ENCODE measurements around the gene HS6ST3. TPM values are rescaled to one million over a fixed set of nuclear protein-coding genes. Genes with fewer than 3 reads are reported as not detected.

The HS6ST3 gene
- total and polyA plus RNA-seq, 2 of the 13 experiments (the other 11 are each of a cell fraction or from before 2014, with no cell fraction given): not detected

DNA sequence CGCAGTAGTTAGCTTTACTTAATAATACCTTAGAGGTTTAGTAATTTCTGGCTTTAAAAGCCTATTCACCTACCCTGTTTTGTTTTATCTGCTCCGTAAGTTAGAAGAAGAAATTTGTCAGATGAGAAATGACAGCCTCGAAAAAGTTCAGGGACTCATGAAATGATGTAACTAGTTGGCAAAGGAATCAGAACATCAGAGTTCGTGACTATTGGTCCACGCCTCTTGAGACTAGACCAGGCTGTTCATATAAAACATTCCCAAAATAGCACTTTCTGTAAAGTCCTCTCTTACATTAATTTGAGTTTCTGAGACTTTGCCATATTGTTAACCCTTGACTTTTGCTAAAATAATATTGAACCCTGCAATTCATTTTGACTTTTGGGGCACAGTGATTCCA, 92.0 kb downstream of the HS6ST3 start:
- WGBS (ENCODE audit: low lambda C conversion rate): 9% methylated on average over 5 of the region's 5 CpGs
- no peak for FAIRE-seq

More for the DNA sequence above, 92.0 kb downstream of the HS6ST3 start:
- CTCF ChIA-PET (ENCODE audit: low intra/inter-chr PET ratio, low total read pairs): no interaction called here
- Histone ChIP-seq H3K79me2 (ENCODE audit: insufficient read depth, low read length) (no peaks in the 10 kb centered on the region), H3K9ac (ENCODE audit: insufficient read depth, low read depth, low read length) (no peak overlapping the region), H3K36me3 (replicated peaks in 1 of 2; ENCODE audit: control insufficient read depth in 1 of 2, insufficient read depth in 2 of 2, low read length in 2 of 2) (no peaks in the 10 kb centered on the region), H3K9me3 (ENCODE audit: low read length) (no peaks in the 10 kb centered on the region), H3K27ac (ENCODE audit: extremely low read length, insufficient read depth, low read length) (no peak overlapping the region), H3K27me3 (ENCODE audit: control insufficient read depth in 1 of 2, insufficient read depth in 2 of 2, low read length in 2 of 2) (no peaks in the 10 kb centered on the region), H2AFZ (ENCODE audit: low read length) (no peak overlapping the region), H3K4me2 (ENCODE audit: low read depth, low read length) (no peak overlapping the region), H3K4me3 (replicated peaks in 1 of 3; ENCODE audit: insufficient read depth in 1 of 3, low read depth in 2 of 3, low read length in 3 of 3) (no peak overlapping the region), H3K4me1 (ENCODE audit: insufficient read depth, low read length) (no peaks in the 10 kb centered on the region), H4K20me1 (ENCODE audit: insufficient read depth, low read length) (no peaks in the 10 kb centered on the region)
- intact Hi-C loops (cut with micrococcal nuclease; ENCODE audit: unreplicated experiment) (no loop called here), in situ Hi-C loops (cut with HindIII; ENCODE audit: extremely low pct_ligation_motif_present, low pct_unique_long_range_greater_than_20kb) (no loop called here)
- TF ChIP-seq, protein P1, sequence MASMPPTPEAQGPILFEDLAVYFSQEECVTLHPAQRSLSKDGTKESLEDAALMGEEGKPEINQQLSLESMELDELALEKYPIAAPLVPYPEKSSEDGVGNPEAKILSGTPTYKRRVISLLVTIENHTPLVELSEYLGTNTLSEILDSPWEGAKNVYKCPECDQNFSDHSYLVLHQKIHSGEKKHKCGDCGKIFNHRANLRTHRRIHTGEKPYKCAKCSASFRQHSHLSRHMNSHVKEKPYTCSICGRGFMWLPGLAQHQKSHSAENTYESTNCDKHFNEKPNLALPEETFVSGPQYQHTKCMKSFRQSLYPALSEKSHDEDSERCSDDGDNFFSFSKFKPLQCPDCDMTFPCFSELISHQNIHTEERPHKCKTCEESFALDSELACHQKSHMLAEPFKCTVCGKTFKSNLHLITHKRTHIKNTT (CRISPR knock-in tag; IDR thresholded peaks at IDR 0.05): no peak
- TF ChIP-seq ZNF629 (CRISPR knock-in tag; conservative IDR thresholded peaks at IDR 0.05) (no peak), MTF2 (CRISPR knock-in tag; IDR thresholded peaks at IDR 0.05; ENCODE audit: borderline replicate concordance) (no peak), ZNF460 (CRISPR knock-in tag; IDR thresholded peaks at IDR 0.05; ENCODE audit: borderline replicate concordance) (no peak), CCAR2 (optimal IDR thresholded peaks at IDR 0.05; ENCODE audit: low read depth, low read length) (no peak), PAX8 (CRISPR knock-in tag; IDR thresholded peaks at IDR 0.05; ENCODE audit: borderline replicate concordance) (no peak), MAFF (IDR thresholded peaks at IDR 0.05; ENCODE audit: low read depth, low read length) (no peak), TOE1 (CRISPR knock-in tag; IDR thresholded peaks at IDR 0.05) (no peak), CHCHD3 (CRISPR knock-in tag; IDR thresholded peaks at IDR 0.05) (no peak)
- TF ChIP-seq, protein P2, sequence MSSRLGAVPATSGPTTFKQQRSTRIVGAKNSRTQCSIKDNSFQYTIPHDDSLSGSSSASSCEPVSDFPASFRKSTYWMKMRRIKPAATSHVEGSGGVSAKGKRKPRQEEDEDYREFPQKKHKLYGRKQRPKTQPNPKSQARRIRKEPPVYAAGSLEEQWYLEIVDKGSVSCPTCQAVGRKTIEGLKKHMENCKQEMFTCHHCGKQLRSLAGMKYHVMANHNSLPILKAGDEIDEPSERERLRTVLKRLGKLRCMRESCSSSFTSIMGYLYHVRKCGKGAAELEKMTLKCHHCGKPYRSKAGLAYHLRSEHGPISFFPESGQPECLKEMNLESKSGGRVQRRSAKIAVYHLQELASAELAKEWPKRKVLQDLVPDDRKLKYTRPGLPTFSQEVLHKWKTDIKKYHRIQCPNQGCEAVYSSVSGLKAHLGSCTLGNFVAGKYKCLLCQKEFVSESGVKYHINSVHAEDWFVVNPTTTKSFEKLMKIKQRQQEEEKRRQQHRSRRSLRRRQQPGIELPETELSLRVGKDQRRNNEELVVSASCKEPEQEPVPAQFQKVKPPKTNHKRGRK (CRISPR knock-in tag; IDR thresholded peaks at IDR 0.05): no peak
- TF ChIP-seq, protein P3, sequence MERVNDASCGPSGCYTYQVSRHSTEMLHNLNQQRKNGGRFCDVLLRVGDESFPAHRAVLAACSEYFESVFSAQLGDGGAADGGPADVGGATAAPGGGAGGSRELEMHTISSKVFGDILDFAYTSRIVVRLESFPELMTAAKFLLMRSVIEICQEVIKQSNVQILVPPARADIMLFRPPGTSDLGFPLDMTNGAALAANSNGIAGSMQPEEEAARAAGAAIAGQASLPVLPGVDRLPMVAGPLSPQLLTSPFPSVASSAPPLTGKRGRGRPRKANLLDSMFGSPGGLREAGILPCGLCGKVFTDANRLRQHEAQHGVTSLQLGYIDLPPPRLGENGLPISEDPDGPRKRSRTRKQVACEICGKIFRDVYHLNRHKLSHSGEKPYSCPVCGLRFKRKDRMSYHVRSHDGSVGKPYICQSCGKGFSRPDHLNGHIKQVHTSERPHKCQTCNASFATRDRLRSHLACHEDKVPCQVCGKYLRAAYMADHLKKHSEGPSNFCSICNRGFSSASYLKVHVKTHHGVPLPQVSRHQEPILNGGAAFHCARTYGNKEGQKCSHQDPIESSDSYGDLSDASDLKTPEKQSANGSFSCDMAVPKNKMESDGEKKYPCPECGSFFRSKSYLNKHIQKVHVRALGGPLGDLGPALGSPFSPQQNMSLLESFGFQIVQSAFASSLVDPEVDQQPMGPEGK (CRISPR knock-in tag; IDR thresholded peaks at IDR 0.05): no peak
- DNase-seq (ENCODE audit: low spot score) (no peak), ATAC-seq (no peak)
- POLR2A ChIA-PET: no interaction called here
- no TSS peak for BruUV-seq (replicated peaks)
